GM19240 (cell line): ENCODE results near the gene TXNDC17.
A peak's percentile ranks its signal among the peaks of the same experiment; 100 is the strongest.
"Not testable (repeated sequence)": the region's sequence is repeated elsewhere in the genome, so short reads cannot be mapped to it uniquely, and the experiment has no call there.

Experiments
- DNase-seq: peaks from one replicate; pipeline ENCODE4 v3.0.0; 2011; ENCODE audit warnings: low spot score; ENCODE audit not compliant: insufficient read length

TXNDC17 gene

DNA sequence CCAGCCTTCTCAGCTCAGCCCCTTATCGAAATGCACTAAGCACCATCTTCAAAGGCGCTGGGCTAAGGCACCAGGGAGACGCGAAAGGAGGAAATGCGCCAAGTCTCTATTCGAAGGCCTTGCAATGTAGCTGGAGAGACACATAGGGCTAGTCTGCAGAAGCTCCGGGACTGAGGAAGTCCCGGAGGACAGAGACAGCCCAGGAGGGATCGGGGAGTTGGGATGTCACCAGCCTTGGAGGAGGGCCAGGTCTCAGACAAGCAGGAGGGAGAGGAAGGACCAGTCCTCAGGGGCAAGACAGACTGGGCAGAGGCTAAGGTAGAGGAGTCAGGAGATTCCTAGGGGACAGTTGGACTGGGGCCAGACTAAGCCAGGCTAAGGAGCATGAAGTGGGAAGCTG, 19.2 kb downstream of the TXNDC17 start:
- DNase-seq = no peak

DNA sequence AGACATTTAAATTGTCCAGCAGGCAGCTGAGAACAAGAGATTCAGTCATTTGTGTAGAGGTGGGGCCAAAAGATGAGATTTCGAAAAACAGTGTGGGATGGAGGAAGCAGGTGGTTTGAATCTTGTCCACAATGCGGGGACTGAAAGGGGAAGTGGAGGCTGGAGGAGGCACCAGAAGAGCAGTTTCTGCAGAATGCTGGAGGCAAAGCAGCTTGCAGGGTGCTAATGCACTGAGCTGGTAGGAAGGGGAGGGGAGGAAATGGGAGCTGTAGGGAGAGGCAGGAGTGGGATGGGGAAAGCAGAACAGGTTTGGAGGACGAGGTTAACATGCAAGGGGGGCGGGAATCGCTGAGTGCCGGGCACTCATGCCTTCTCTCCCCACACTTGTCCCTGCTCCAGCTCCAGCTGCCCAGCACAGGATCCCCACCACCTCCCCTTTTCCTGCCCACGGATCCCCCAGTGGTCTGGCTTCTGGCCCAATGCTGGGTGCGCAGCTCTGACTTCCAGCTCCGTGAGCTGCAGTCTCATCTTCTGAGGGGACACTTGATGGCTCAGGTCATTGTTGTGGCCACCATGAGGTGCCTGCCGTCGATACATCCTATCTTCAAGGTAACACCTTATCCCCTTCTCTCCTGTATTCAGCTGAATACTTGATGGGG, 20.1 kb downstream of the TXNDC17 start:
- DNase-seq = peak; percentile 30

DNA sequence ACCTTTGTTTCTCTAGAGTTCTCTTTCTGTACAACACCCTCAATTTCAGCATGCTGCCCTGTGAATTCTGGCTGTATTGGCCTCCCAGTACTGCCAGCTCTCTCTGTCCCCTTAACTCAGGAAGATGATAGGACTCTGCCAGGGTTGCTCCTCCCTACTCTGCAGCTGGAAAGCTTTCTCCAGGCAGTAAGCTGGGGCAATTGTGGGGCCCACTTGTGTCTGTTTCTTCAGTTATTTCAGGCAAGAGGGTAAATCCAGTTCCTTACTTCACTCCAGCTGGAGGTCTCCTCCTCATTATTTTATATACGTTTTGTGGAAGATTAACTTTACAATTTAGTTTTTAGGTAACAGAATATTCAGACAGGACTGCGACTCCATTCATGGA, 20.6 kb downstream of the TXNDC17 start:
- no peak for DNase-seq

DNA sequence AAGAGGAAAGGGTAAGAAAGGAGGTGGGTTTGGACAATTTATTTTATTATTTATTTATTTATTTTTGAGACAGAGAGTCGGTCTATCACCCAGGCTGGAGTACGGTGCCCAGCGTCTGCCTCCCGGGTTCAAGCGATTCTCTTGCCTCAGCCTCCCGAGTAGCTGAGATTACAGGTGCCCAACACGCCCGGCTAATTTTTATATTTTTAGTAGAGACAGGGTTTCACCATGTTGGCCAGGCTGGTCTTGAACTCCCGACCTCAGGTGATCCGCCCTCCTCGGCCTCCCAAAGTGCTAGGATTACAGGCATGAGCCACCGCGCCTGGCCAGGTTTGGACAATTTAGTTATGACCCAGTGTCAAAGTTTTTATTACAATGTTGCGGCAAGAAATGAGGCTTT, 22.3 kb downstream of the TXNDC17 start:
- not testable (repeated sequence) for DNase-seq

DNA sequence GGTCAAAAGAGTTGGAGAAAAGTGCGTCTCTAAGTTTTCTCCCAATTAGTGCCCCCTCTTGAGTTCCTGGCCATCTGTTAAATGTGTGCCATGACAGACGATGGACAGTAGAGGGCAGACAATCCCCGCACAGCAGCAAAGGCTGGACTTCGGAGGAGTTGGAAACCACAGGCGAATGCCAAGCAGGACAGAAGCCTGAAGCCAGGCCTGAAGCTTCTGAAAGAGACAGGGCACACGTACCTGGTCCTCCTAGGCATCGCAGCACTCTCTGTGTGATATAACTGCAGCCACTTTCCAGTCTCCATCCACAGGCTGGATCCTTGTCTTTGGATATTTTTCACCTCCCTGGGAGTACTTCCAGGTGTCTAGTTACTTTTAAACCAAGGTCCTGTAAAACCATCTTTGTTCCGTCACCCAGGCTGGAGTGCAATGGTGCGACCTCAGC, 25.2 kb downstream of the TXNDC17 start:
- peak; percentile 58 for DNase-seq

DNA sequence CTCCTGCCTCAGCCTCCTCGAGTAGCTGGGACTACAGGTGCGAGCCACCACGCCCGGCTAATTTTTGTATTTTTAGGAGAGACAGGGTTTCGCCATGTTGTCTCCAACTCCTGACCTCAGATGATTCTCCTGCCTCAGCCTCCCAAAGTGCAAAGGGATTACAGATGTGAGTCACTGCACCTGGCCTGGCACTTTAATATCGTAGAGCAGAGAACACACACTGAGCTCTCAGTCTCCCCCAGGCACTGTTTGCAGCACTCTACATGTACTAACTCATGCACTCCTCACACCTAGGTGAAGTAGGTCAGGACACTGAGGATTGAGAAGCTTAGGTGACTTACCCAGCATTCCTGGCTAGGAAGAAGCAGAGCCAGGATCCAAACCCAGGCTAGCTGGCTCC, 25.7 kb downstream of the TXNDC17 start:
- DNase-seq = no peak

DNA sequence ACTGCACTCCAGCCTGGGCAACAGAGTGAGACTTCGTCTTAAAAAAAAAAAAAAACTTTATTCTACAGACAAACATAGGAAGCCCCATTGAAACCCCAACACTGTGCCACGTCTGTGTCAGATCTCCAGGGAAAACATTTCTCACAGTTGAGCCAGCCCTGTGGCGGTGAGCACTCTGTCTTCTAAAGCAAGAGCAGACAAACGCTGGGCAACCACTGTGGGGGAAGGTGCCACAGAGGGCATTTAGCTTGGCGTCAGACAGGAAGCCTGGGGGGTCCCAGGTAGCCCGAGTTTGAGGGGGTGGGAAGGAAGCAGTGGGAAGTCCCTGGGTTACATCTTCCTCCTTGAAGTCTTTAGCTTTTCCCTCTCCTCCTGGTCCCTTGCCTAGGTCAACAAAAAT, 26.7 kb downstream of the TXNDC17 start:
- DNase-seq = no peak

DNA sequence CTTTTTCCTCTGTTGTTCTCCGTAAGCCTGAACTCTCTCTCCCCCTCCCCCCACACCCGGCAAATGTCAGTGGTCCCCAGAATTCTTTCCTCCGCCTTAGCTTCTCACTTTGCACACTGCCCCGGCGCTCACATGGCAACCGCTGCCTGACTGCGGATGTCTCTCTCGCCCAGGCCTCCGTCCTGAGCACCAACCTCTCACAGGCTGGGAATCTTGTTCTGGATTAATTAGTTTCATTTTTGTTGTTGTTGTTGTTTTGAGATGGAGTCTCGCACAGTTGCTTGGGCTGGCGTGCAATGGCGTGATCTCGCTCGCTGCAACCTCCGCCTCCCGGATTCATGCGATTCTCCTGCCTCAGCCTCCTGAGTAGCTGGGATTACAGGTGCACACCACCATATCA, 27.4 kb downstream of the TXNDC17 start:
- DNase-seq = no peak

DNA sequence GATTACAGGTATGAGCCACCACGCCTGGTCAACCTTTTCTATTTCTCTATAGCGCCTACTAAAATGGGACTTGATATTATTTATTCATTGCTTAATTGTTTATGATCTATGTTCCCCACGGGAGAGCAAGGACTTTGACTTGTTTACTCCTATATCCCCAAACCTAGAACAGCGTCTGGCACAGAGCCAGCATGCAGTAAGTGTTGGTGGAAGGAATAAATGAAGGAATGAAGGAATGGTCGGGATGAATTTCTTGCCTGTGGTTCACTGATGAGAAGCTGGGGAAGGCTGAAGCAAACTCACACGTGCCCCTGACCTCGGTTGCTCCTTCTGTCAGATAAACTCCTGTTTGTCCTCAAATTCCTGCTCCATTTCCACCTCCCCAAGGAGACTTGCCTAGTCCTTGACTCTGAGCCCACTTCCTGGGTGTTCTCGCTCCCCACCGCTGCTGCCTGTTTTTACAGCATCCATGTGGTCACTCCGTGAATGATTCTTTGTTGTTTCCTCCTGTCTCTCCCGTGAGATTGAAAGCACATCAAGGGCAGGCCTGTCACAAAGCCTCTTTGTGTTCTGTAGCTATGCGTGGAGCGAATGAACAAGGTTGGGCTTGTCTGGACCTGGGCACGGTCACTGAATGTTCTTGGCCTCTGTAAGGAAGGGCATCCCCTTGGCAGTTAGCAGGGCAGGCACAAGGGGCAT, 28.0 kb downstream of the TXNDC17 start:
- no peak for DNase-seq

DNA sequence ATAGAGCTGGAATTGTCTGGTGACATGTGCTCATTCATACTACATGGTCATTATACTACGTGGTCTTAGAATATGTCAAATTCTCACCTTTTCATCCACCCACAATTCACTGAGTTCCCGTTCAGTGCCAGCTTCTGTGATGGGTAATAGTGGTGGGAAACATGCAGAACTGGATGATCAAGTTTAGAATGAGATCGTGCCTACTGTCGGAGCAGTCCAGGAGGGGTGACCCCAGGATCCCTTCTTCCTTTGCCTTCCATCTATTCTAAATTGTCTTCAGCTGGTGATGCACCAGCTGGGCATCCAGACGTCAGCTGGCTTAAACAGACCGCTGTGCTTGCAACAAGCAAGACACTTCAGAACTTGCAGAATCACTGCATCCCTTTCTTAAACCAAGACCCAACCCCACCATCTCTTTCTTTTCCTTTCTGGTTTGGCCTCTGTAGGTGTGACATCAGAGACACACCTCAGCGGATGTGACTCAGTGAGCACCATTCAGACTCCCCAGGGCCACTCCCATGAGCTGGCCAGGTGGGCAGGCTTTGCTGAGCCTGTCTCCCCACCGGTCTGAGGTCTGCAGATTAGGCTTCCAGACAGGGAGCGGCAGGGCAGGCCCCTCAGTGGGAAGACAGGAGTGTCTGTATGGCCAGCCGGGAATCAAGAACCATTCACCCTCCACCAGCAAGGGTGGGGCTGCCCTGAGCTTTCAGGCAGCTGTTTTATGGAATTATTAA, 28.8 kb downstream of the TXNDC17 start:
- DNase-seq = no peak

DNA sequence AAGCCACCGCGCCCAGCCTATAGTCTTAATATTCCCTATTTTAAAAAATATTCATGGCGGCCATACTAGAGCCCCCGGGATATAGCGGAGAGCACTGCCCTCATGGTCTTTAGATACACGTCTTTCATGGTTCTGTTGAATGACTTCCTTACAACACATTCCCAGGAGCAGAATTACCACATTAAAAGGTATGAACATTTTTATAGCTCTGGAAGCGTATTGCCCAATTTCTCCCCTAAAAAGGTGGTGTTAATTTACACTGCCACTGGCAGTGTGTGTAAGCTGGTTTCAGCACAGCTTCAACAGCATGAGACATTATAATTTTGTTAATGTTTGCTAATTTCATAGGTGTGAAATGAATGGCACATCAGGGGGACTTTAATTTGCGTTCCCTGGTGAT, 29.7 kb downstream of the TXNDC17 start:
- no peak for DNase-seq

DNA sequence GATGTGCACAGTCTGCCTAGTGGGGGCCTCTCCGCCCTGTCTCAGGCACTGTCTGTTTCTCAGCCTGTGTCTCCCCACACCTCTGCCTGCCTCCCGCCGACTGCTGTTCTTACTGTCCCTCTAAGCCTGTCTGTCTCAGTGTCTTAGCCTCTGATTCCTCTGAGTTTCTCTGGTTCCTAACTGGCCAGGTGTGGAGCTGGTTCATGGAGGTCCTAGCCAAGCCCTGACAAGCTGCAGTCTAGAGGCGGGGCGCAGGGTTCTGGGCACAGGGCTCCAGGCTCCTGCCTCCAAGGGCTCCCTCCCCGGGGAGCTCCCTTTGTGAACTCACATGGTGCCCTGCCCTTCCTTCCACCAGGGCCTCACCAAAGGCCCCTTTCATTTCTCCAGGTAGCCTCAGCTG, 30.1 kb downstream of the TXNDC17 start:
- no peak for DNase-seq

DNA sequence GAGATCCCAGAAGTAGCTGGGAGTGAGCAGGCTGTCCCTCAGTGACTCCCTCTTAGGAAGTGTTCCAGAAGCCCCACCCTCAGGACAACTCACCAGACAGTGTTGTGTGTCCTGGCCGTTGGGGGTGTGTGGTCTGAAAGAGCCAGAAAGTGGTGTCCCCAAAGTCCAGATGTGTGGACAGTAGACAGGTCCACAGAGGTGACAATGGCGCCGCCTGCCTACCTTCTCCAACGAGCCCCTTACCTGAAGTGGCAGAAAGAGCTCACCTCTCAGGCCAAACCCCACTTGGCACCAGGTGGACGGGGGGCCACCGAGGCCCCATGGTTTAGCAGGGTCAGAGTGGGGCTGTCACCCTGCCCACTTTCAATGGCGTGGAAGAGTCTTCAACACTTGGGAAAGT, 30.6 kb downstream of the TXNDC17 start:
- no peak for DNase-seq

DNA sequence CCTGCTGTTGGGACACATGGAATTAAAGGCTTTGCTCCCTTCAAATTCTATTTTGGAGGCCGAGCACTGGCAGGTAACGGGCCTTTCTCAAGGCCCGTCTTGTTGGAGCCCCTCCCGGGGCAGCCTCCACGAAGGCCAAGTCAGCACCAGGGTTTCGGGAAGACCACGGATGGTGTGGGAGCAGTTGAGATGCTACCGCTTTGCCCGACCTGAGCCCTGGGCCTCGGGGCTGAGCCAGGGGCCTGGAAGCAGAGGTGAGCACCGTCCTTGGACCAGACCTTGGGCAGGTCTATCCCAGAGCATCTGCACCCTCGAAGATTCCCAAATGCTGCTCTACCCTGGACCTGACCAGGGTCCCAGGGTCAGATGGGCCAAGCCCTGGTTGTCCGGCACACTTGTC, 33.7 kb downstream of the TXNDC17 start:
- DNase-seq = no peak

DNA sequence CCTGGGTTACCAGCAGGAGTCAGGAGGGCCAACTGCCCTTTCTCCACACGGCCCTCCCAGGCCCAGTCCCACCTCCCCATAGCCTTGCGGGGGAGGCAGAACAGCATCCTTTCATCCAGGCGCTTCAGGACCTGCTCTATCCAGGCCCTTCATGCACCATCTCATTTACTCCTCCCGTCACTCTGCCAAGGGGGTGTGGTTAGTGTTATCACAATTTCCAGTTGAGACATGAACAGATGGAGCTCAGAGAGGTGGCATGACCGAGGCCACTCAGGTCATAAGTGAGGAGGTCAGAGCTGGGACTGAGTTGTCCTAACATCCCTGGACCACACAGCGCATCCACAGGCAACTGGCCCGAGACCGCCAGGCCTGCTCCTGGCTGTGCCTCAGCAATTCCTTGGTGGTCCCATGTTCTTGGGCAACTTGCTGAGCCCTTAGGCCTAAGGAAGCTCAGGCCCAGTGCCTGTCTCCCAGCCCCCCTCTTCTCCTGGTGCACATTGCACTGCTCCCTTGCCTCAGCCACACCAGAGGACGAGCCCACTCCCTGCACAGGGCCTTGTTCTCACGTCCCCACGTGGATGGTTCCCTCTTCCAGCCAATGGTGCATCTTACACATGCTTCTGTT, 34.5 kb downstream of the TXNDC17 start:
- no peak for DNase-seq

DNA sequence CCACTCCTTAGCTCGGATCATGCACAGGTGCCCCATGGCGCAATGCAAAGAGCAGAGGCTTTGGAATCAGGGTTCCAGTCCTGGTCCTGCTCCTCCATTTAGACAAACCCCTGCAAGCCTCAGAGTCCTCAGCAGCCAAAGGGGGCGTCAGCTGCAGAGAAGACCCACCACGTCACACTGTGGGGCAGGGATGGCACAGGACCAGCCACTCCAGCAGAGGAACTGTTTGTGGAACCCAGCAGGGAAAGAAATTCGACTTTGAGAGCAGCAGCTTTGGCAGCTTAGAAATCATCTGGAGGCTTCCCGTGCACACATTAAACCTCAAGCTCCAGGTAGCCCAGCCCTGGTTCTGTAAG, 35.9 kb downstream of the TXNDC17 start:
- no peak for DNase-seq

DNA sequence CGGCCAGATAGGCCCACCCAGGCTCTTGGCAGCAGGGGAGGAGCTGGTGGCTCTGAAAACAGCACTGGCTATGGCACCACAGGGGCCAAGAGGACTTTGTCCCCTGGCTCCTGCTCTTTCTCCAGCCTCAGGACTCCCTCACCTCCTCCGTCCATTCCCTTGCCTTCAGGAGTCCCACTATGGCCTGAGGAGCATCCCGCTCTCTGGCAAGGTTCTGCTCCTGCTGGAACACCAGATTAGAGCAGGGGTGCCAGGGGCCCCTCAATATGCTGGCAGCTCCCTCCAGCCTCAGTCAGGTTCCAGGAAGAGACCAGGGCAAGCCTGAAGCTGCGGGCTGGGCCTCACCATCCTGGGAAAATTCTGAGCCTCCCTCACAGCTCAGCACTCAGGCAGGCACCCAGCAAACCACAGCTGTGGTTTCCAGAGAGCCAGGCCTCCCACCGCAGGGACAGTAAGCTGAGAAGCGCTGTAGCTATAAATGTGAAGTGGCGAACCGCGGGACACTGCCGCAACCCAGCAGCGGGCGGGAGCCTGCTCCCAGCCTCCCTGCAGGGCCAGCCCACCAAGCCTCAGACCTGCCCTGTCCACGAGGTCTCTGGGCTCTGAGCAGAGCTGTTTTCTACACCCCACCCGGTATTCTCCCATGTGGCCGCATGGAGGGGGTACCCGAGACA, 36.4 kb downstream of the TXNDC17 start:
- DNase-seq = no peak

DNA sequence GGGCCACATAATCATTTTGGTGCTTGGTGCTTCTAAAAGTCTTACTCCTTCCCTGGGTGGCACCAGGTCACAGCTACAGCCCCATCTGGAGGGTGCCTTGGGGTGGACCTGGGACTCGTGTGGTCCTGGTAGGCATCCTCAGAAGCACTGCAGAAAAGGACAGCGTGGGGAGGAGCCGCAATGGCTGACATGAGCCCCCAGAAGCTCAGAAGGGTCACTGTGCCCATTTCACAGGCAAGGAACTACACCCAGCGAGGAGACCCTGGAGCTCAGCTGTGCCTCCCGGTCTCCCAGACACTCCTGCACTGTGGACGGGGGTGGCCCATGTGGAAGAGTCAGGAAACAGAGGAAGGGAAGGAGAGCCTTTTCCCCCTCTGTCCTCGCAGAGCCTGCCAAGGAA, 37.1 kb downstream of the TXNDC17 start:
- no peak for DNase-seq

DNA sequence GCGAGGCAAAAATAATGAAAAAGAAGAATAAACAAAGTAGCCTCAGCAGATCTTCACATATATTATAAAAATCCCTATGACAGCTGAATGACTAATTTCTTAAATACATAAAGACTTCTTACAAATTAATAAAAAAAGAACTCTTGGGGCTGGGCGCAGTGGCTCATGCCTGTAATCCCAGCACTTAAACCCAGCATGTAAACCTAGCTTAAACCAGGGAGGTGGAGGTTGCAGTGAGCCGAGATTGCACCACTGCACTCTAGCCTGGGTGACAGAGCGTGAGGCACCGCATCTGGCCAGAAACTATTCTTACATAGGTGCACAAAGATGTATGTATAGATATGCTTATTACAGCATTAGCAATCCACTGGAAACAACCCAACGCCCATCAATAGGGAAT, 38.4 kb downstream of the TXNDC17 start:
- DNase-seq = no peak

DNA sequence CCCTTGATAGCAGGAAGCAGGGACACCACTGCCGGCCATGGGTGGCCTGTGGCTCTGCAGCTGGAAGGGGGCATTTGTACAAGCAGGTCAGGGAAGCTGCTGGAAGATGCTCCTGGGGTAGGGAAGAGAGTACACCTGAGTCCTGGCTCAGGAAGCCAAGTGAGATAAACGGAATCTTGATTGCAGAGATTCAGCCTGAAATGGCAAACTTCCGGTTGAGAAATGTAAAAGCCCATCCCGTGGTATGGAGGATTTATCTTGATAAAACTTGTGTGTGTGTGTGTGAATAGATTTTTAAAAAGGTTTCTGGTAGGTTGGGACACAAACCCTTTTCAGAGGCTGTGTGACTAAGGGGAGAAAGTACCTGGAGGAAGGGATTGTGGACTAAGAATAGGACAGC, 40.3 kb downstream of the TXNDC17 start:
- DNase-seq = no peak

DNA sequence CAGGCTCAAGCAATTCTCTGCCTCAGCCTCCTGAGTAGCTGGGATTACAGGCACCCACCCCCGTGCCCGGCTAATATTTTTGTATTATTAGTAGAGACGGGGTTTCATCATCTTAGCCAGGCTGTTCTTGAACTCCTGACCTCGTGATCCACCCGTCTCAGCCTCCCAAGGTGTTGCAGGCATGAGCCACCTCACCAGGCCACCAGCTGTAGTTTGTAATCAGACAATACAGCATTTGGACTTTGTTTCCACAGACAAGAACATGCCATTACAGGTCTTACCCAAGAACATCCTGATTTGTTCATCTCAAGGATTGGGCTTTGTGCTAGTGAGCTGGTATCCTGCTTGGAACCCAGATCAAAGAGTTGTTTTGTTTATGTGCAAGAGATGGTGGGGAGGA, 40.8 kb downstream of the TXNDC17 start:
- no peak for DNase-seq

DNA sequence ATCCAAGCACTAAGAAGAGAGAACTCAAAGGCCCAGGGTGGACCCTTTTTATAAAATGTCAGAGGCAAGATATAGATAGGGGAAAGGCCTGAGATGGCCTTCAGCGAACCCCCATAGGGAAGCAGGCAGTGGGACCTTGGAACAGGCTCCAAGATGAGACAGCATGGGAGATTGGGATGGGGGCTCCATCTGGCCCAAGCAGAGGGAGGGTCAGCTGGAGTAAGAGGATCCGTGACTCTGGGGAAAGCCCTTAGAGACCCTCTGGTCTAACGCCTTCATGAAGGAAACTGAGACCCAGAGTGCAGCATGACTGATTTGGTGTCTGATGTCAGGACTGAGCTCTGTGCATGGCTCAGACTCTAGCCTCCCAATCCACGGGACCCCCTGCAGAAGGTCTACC, 41.5 kb downstream of the TXNDC17 start:
- DNase-seq = no peak
